ENCODE measurements around the gene ATP2C1. TPM values are rescaled to one million over a fixed set of nuclear protein-coding genes. Genes with fewer than 3 reads are reported as not detected.

The ATP2C1 gene
- total and polyA plus RNA-seq, 9 of the 15 experiments (the other 6 are each of a cell fraction or from before 2014, with no cell fraction given), result 10.0 to 53.5 (median 27.9) TPM

- TF ChIP-seq, protein P1, sequence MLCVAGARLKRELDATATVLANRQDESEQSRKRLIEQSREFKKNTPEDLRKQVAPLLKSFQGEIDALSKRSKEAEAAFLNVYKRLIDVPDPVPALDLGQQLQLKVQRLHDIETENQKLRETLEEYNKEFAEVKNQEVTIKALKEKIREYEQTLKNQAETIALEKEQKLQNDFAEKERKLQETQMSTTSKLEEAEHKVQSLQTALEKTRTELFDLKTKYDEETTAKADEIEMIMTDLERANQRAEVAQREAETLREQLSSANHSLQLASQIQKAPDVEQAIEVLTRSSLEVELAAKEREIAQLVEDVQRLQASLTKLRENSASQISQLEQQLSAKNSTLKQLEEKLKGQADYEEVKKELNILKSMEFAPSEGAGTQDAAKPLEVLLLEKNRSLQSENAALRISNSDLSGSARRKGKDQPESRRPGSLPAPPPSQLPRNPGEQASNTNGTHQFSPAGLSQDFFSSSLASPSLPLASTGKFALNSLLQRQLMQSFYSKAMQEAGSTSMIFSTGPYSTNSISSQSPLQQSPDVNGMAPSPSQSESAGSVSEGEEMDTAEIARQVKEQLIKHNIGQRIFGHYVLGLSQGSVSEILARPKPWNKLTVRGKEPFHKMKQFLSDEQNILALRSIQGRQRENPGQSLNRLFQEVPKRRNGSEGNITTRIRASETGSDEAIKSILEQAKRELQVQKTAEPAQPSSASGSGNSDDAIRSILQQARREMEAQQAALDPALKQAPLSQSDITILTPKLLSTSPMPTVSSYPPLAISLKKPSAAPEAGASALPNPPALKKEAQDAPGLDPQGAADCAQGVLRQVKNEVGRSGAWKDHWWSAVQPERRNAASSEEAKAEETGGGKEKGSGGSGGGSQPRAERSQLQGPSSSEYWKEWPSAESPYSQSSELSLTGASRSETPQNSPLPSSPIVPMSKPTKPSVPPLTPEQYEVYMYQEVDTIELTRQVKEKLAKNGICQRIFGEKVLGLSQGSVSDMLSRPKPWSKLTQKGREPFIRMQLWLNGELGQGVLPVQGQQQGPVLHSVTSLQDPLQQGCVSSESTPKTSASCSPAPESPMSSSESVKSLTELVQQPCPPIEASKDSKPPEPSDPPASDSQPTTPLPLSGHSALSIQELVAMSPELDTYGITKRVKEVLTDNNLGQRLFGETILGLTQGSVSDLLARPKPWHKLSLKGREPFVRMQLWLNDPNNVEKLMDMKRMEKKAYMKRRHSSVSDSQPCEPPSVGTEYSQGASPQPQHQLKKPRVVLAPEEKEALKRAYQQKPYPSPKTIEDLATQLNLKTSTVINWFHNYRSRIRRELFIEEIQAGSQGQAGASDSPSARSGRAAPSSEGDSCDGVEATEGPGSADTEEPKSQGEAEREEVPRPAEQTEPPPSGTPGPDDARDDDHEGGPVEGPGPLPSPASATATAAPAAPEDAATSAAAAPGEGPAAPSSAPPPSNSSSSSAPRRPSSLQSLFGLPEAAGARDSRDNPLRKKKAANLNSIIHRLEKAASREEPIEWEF (CRISPR knock-in tag; IDR thresholded peaks at IDR 0.05), result no peak
- TF ChIP-seq ERF (CRISPR knock-in tag; IDR thresholded peaks at IDR 0.05) (no peak), KLF6 (CRISPR knock-in tag; IDR thresholded peaks at IDR 0.05; ENCODE audit: borderline replicate concordance) (0 out of 2 replicates have a peak, but pooled peaks have one; percentile 4), RBFOX2 (IDR thresholded peaks at IDR 0.05; ENCODE audit: low read depth, low read length) (peak; percentile 86), ZBTB11 (CRISPR knock-in tag; IDR thresholded peaks at IDR 0.05) (peak in 1 of 3 experiments; percentile 81; a peak in 3 of 6 replicates), POLR2G (IDR thresholded peaks at IDR 0.05; ENCODE audit: low read depth, low read length) (peak; percentile 86), CGGBP1 (CRISPR knock-in tag; IDR thresholded peaks at IDR 0.05) (no peak), HDAC8 (tag; IDR thresholded peaks at IDR 0.05) (peak; percentile 32; the same call in 1 of the 2 replicates), ZNF444 (CRISPR knock-in tag; IDR thresholded peaks at IDR 0.05) (no peak), NEUROD1 (IDR thresholded peaks at IDR 0.05; ENCODE audit: borderline replicate concordance, low read depth, low read length, partially characterized antibody) (peak; percentile 36), FOXJ2 (tag; IDR thresholded peaks at IDR 0.05) (peak; percentile 96), SIN3A (IDR thresholded peaks at IDR 0.05; ENCODE audit: borderline replicate concordance in 2 of 2, control insufficient read depth in 1 of 2, low read depth in 2 of 2, low read length in 2 of 2) (0 out of 4 replicates have a peak, but pooled peaks of 1 of the 2 experiments have one; percentile 25), PHF8 (IDR thresholded peaks at IDR 0.05; ENCODE audit: borderline replicate concordance, low read length) (peak; percentile 84; the same call in 1 of the 2 replicates), ZBTB17 (CRISPR knock-in tag; IDR thresholded peaks at IDR 0.05) (peak; percentile 40; the same call in 1 of the 2 replicates)
- TF ChIP-seq, protein P2, sequence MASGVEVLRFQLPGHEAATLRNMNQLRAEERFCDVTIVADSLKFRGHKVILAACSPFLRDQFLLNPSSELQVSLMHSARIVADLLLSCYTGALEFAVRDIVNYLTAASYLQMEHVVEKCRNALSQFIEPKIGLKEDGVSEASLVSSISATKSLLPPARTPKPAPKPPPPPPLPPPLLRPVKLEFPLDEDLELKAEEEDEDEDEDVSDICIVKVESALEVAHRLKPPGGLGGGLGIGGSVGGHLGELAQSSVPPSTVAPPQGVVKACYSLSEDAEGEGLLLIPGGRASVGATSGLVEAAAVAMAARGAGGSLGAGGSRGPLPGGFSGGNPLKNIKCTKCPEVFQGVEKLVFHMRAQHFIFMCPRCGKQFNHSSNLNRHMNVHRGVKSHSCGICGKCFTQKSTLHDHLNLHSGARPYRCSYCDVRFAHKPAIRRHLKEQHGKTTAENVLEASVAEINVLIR (CRISPR knock-in tag; IDR thresholded peaks at IDR 0.05), result peak; percentile 43; the same call in 1 of the 2 replicates
Observed at GRCh38 chr3:131026321-131027151, 132.7 kb downstream of the ATP2C1 start, which contains the start of the genes ASTE1 and NEK11 (continued).
